ENCODE data around the gene SPNS3. TPM values are rescaled to one million over a fixed set of nuclear protein-coding genes. Genes with fewer than 3 reads are reported as not detected.

SPNS3 gene
- total and polyA plus RNA-seq, 9 of the 15 experiments (the other 6 are each of a cell fraction or from before 2014, with no cell fraction given): not detected

- TF ChIP-seq ZNF518B (CRISPR knock-in tag; IDR thresholded peaks at IDR 0.05) (no peak), SLC30A9 (CRISPR knock-in tag; IDR thresholded peaks at IDR 0.05) (no peak), MTA2 (IDR thresholded peaks at IDR 0.05; ENCODE audit: low read depth) (no peak), ETS2 (tag; IDR thresholded peaks at IDR 0.05; ENCODE audit: borderline replicate concordance, poor library complexity, severe bottlenecking) (no peak), CBX2 (IDR thresholded peaks at IDR 0.05; ENCODE audit: insufficient read depth, low read length, poor library complexity, severe bottlenecking) (no peak)
Observed at GRCh38 chr17:4387137-4387536, 46.6 kb upstream of the SPNS3 start (continued).

GRCh38 chr17:4389079-4389478, 44.7 kb upstream of the SPNS3 start:
- H3K4me2 ChIP-seq (ENCODE audit: insufficient read depth, low read length): no peak overlapping the region
- H3K79me2 ChIP-seq (ENCODE audit: control insufficient read depth, insufficient read depth, low read length): no peaks in the 10 kb centered on the region
- DNase-seq (ENCODE audit: extremely low read depth in 1 of 4, low spot score in 3 of 4): no peak
- intact Hi-C loops (cut with micrococcal nuclease) (no loop called here), in situ Hi-C loops (cut with MboI) (no loop called here)
- ChIA-PET POLR2A (interaction anchor here (0.8 kb wide), 1 partner anchor 23 kb away, joined by 4 read pairs; the partner anchor contains the start of gene UBE2G1), CTCF (ENCODE audit: low intra/inter-chr PET ratio) (no interaction called here)
- H3K4me3 ChIP-seq: no peak overlapping the region
- no TSS peak for BruUV-seq (replicated peaks)
- no peak overlapping the region for H2AFZ ChIP-seq (ENCODE audit: low read depth, low read length)
- no peaks in the 10 kb centered on the region for H3K9me3 ChIP-seq (replicated peaks; ENCODE audit: control insufficient read depth, insufficient read depth, low read depth, low read length)
- 35% methylated on average over 8 of the region's 8 CpGs for WGBS (ENCODE audit: insufficient coverage, low coverage, missing lambda C conversion rate)
- no peaks in the 10 kb centered on the region for H3K27me3 ChIP-seq (ENCODE audit: control insufficient read depth in 2 of 2, insufficient read depth in 2 of 2, low read length in 2 of 2)
- no peaks in the 10 kb centered on the region for H3K36me3 ChIP-seq (ENCODE audit: control insufficient read depth, insufficient read depth, low read length)
- no peak overlapping the region for H3K9ac ChIP-seq (ENCODE audit: insufficient read depth in 1 of 2, low read depth in 2 of 2, low read length in 2 of 2)
- no peaks in the 10 kb centered on the region for H3K9me1 ChIP-seq (ENCODE audit: control insufficient read depth, insufficient read depth, low read length)
- no peak overlapping the region for H3K27ac ChIP-seq (ENCODE audit: extremely low read depth, low read depth, low read length)
- no peaks in the 10 kb centered on the region for H4K20me1 ChIP-seq (replicated peaks; ENCODE audit: control insufficient read depth, insufficient read depth, low read length)
- ATAC-seq: no peak
- peaks cover 0 to 9% of the 10 kb centered on the region in 2 experiments; a peak in 1 of 5 replicates for H3K4me1 ChIP-seq (replicated peaks in 1 of 2; ENCODE audit: control insufficient read depth in 2 of 2, insufficient read depth in 2 of 2, low read length in 2 of 2)
- no peak for FAIRE-seq
- TF ChIP-seq PTTG1 (tag; IDR thresholded peaks at IDR 0.05; ENCODE audit: low read depth) (no peak), HMG20A (CRISPR knock-in tag; conservative IDR thresholded peaks at IDR 0.05) (no peak), SMAD3 (CRISPR knock-in tag; conservative IDR thresholded peaks at IDR 0.05) (no peak), XRCC5 (IDR thresholded peaks at IDR 0.05; ENCODE audit: low read depth, low read length) (no peak), ZFP36 (IDR thresholded peaks at IDR 0.05; ENCODE audit: low read depth, low read length, partially characterized antibody) (no peak), SRSF9 (IDR thresholded peaks at IDR 0.05; ENCODE audit: borderline replicate concordance, low read depth, low read length) (no peak), ZBTB11 (CRISPR knock-in tag; IDR thresholded peaks at IDR 0.05) (no peak)

Measured in K562 (cell line).